Aorta (tissue), 5 donors: Measurements from ENCODE around the gene ME1. TPM values are rescaled to one million over a fixed set of nuclear protein-coding genes. Genes with fewer than 3 reads are reported as not detected.

Experiments
- ATAC-seq: fragments of 200-7000 bp; cut with Tn5 transposase; one replicate; pipeline ENCODE4 v1.9.1; 2022; ENCODE audit warnings: moderate library complexity; ENCODE audit not compliant: low FRiP score
- DNase-seq, 2 donors: peaks; one replicate each; pipeline ENCODE4 v3.0.0-alpha.2; 2020
- H3K27ac ChIP-seq, 2 donors: one replicate each; pipeline ENCODE4 v1.5.1; 2013; ENCODE audit warnings: low read length in 2 of 2, mild to moderate bottlenecking in 2 of 2, moderate library complexity in 2 of 2, control low read depth in 1 of 2, inconsistent platforms in 1 of 2, low read depth in 1 of 2
- H3K27me3 ChIP-seq, 2 donors: one replicate each; pipeline ENCODE4 v1.6.1; 2013; ENCODE audit warnings: control low read depth in 1 of 2, low read length in 1 of 2, mild to moderate bottlenecking in 1 of 2, moderate library complexity in 1 of 2; ENCODE audit not compliant: insufficient read depth in 2 of 2, control insufficient read depth in 1 of 2
- H3K36me3 ChIP-seq, 2 donors: one replicate each; pipeline ENCODE4 v1.6.1; 2013; ENCODE audit warnings: control low read depth in 1 of 2, low read length in 1 of 2, mild to moderate bottlenecking in 1 of 2; ENCODE audit not compliant: insufficient read depth in 2 of 2, control insufficient read depth in 1 of 2
- H3K4me1 ChIP-seq, 2 donors: one replicate each; pipeline ENCODE4 v1.6.1; 2013; ENCODE audit warnings: low read length in 2 of 2, control low read depth in 1 of 2, mild to moderate bottlenecking in 1 of 2, moderate library complexity in 1 of 2; ENCODE audit not compliant: insufficient read depth in 2 of 2, control insufficient read depth in 1 of 2
- H3K4me3 ChIP-seq, 2 donors: one replicate each; pipeline ENCODE4 v1.5.1; 2013; ENCODE audit warnings: low read length in 2 of 2, control low read depth in 1 of 2, mild to moderate bottlenecking in 1 of 2
- H3K9me3 ChIP-seq: one replicate; pipeline ENCODE4 v1.6.1; 2013; ENCODE audit warnings: mild to moderate bottlenecking, low read length; ENCODE audit not compliant: control insufficient read depth
- WGBS, 2 donors: extraction: QIAGEN DNeasy Blood & Tissue Kit; methylation state at CpG; one replicate each; pipeline ENCODE4 v1.1.7; 2013; 5-methylcytosine and 5-hydroxymethylcytosine counted together
- intact Hi-C, 2 donors: fragments of 100-400 bp; cut with DNase I; formaldehyde crosslinking; loops; one replicate each; pipeline versions ENCODE4 v1.14.2 to v1.15.0; 2022
- polyA plus RNA-seq, 2 donors: library from polyadenylated mRNA; stranded (reverse); fragments of 200-250 nt; gene quantifications; one replicate each; pipeline ENCODE4 v1.2.3, GENCODE V29; 2013
- total RNA-seq, 2 donors: library from RNA; stranded (reverse); fragmentation: NEBNext Ultra II Directional; extraction: Animal tissue kit (Norgen Biotek cat#: 25700); gene quantifications; one replicate each; pipeline ENCODE4 v1.2.1, GENCODE V29; 2021
- donor health status: healthy with polysubstance abuse.
- donor health status: Bipolar disorder and iron deficiency.
- donor health status: DM: no; HTN: no; CAD: no.
- donor health status: DM: no; HTN: no; CAD: no.
- donor health status: DM: yes; HTN: yes; CAD: no.

Gene ME1
- total and polyA plus RNA-seq, 4 donors: 10.9 to 21.0 (median 16.5) TPM

- intact Hi-C loops: no loop called here
- Histone ChIP-seq H3K36me3 (no peaks in the 10 kb centered on the region), H3K4me1 (peaks cover 0 to 2% of the 10 kb centered on the region in 2 donors), H3K27ac (no peak overlapping the region), H3K9me3 (no peaks in the 10 kb centered on the region), H3K27me3 (no peaks in the 10 kb centered on the region), H3K4me3 (no peak overlapping the region)
- no peak for DNase-seq
- ATAC-seq: no peak
These were observed 180.6 kb downstream of the ME1 start for GRCh38 chr6:83250235-83250634.

DNA sequence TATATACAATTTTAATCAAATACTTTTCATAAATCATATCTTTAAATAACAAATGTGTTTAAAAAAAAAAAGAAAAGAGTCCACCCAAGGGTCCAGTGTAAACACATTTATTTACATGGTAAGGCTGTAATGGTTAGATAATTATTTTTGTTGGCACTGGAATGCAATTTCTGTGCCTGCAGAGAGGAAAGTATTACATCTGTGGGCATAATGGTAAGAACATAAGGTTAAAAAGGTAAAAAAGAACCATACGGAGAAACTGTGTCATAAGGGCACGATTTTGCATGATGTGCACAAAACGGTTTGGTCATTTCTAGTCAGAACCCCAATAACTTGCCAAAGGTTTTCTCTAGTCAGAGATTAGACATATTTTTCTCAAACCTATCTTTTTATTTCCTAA is 183.4 kb downstream of the ME1 start:
- H3K27ac ChIP-seq: no peak overlapping the region
- H3K36me3 ChIP-seq: no peaks in the 10 kb centered on the region
- ATAC-seq: no peak
- WGBS, 2 donors: 6 to 16% methylated on average over 3 of the region's 3 CpGs
- intact Hi-C loops: no loop called here
- no peak for DNase-seq
- no peaks in the 10 kb centered on the region for H3K27me3 ChIP-seq
- H3K4me3 ChIP-seq: no peak overlapping the region
- no peaks in the 10 kb centered on the region for H3K9me3 ChIP-seq
- H3K4me1 ChIP-seq: peaks cover 0 to 2% of the 10 kb centered on the region in 2 donors

- no peak for DNase-seq
- 3 to 11% methylated on average over 1 of the region's 1 CpG for WGBS, 2 donors
These were observed 199.7 kb downstream of the ME1 start for GRCh38 chr6:83231146-83231545.

DNA sequence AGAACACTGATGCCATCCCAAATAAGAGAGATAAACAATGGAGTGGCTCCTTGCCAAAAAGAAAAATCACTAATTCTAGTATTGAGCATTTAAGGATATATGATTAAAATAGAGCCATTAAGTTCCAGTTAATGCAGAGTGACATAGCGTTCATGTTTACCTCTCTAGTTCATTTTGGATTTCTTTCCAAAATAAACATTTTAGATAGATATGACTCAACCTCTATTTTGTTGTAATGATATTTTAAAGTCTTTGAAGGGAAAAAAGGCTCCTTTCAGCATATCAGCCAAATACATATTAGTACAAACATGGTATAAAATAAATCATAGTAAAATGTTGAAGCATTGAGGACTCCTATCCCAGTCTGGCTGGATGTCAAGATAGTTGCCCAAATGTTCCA is 204.3 kb downstream of the ME1 start:
- WGBS, 2 donors: 5 to 6% methylated on average over 1 of the region's 1 CpG
- Histone ChIP-seq H3K9me3 (no peaks in the 10 kb centered on the region), H3K27me3 (no peaks in the 10 kb centered on the region), H3K4me3 (no peak overlapping the region), H3K36me3 (no peaks in the 10 kb centered on the region), H3K4me1 (peaks cover 0 to 3% of the 10 kb centered on the region in 2 donors), H3K27ac (no peak overlapping the region)
- ATAC-seq: no peak
- intact Hi-C loops: loop anchor here (10.0 kb wide), 2 partner anchors 148 to 198 kb away; no protein-coding TSS in a partner anchor
- DNase-seq: no peak

More at GRCh38 chr6:83231146-83231545, 199.7 kb downstream of the ME1 start:
- Histone ChIP-seq H3K27ac (no peak overlapping the region), H3K36me3 (no peaks in the 10 kb centered on the region), H3K9me3 (no peaks in the 10 kb centered on the region), H3K27me3 (no peaks in the 10 kb centered on the region), H3K4me3 (no peak overlapping the region), H3K4me1 (no peaks in the 10 kb centered on the region)
- intact Hi-C loops: no loop called here
- no peak for ATAC-seq

DNA sequence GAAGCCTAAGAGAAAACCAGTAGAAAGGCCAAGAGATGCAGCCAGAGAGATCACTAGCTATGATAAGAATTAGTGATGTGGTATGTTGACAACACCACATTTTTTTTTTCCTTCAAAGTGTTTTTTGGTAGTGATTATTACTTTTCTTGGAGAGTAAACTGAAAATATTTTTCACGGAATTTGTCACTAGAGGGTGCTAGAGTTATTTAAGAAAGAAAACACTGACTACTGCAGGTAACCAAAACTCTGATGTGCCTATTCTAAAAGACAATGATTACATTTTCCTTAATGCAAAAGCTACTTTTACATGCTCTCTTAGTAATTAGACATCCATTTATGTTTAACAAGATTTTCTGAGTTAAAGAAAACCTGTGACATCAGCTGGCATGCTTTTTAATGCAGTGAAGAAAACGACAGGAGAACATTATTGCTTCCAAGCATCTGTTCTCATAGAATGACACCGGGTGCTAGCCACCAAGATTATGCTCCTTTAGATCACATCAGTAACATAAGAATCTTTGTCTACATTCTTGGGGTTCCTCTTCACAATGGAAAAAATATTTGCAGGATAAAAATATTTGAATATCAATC is 208.9 kb downstream of the ME1 start:
- DNase-seq: no peak
- no peak overlapping the region for H3K27ac ChIP-seq
- H3K36me3 ChIP-seq: no peaks in the 10 kb centered on the region
- intact Hi-C loops: loop anchor here (2.0 to 10.0 kb wide), 5 partner anchors 153 to 293 kb away; partner anchors contain the start of gene ME1 (in 1 of the 2)
- ATAC-seq: no peak
- H3K4me3 ChIP-seq: no peak overlapping the region
- 20 to 23% methylated on average over 3 of the region's 3 CpGs for WGBS, 2 donors
- peaks cover 0 to 3% of the 10 kb centered on the region in 2 donors for H3K4me1 ChIP-seq
- H3K27me3 ChIP-seq: no peaks in the 10 kb centered on the region
- no peaks in the 10 kb centered on the region for H3K9me3 ChIP-seq

- no peaks in the 10 kb centered on the region for H3K9me3 ChIP-seq
- no peak overlapping the region for H3K27ac ChIP-seq
- no peak for ATAC-seq
- H3K4me3 ChIP-seq: no peak overlapping the region
- DNase-seq: no peak
- WGBS, 2 donors: 88% methylated on average over 1 of the region's 1 CpG
- no peaks in the 10 kb centered on the region for H3K36me3 ChIP-seq
- H3K27me3 ChIP-seq: no peaks in the 10 kb centered on the region
- intact Hi-C loops: loop anchor here (5.0 to 10.0 kb wide), 4 partner anchors 154 to 211 kb away; partner anchors contain the start of gene ME1 (in 1 of the 2)
- H3K4me1 ChIP-seq: peaks cover 0 to 3% of the 10 kb centered on the region in 2 donors
These were observed 209.6 kb downstream of the ME1 start for GRCh38 chr6:83221276-83221675.

DNA sequence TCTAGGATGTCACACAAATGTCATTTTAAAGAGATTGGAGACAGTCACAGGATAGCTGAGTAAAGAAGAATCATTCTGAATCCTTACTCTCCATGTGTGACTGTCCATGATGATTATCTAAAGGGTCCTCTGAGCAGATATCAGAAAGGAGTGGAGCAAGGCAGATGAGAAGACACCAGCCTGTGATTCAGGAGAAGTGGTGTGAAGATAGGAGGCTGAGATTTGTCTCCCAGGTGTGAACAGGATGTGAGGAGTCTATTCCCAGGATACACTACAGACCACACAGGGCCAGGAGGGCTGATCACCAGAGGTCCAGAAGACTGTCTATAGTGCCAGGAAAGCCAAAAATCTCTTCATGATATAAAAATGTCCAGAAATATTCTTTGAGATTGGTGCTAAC is 210.7 kb downstream of the ME1 start:
- Histone ChIP-seq H3K36me3 (no peaks in the 10 kb centered on the region), H3K4me3 (no peak overlapping the region), H3K9me3 (no peaks in the 10 kb centered on the region), H3K4me1 (peaks cover 0 to 5% of the 10 kb centered on the region in 2 donors), H3K27ac (no peak overlapping the region), H3K27me3 (no peaks in the 10 kb centered on the region)
- ATAC-seq (no peak), DNase-seq (no peak)
- intact Hi-C loops: loop anchor here (5.0 to 10.0 kb wide), 4 partner anchors 155 to 212 kb away; partner anchors contain the start of gene ME1 (in 1 of the 2)

GRCh38 chr6:83218646-83219045 is 212.2 kb downstream of the ME1 start:
- no peak overlapping the region for H3K4me3 ChIP-seq
- H3K9me3 ChIP-seq: no peaks in the 10 kb centered on the region
- WGBS, 2 donors: 52 to 59% methylated on average over 3 of the region's 3 CpGs
- intact Hi-C loops: loop anchor here in 1 of 2 donors (10.0 kb wide), 1 partner anchor 154 kb away; the partner anchor contains the start of genes DOP1A and UBE3D
- ATAC-seq (no peak), DNase-seq (no peak)
- H3K4me1 ChIP-seq: peaks cover 0 to 5% of the 10 kb centered on the region in 2 donors
- no peaks in the 10 kb centered on the region for H3K36me3 ChIP-seq
- H3K27ac ChIP-seq: no peak overlapping the region
- no peaks in the 10 kb centered on the region for H3K27me3 ChIP-seq

- no peaks in the 10 kb centered on the region for H3K9me3 ChIP-seq
- ATAC-seq: no peak
- no peaks in the 10 kb centered on the region for H3K36me3 ChIP-seq
- no peak overlapping the region for H3K27ac ChIP-seq
- intact Hi-C loops: loop anchor here in 1 of 2 donors (10.0 kb wide), 1 partner anchor 152 kb away; the partner anchor contains the start of genes DOP1A and UBE3D
- H3K27me3 ChIP-seq: no peaks in the 10 kb centered on the region
- no peak overlapping the region for H3K4me3 ChIP-seq
- DNase-seq: no peak
- peaks cover 0 to 3% of the 10 kb centered on the region in 2 donors for H3K4me1 ChIP-seq
These were observed 214.0 kb downstream of the ME1 start for GRCh38 chr6:83216806-83217205.
